Islet precursor cell (in vitro differentiated cells): ENCODE measurements around the gene C14orf180.
"Not testable (repeated sequence)": the region's sequence is repeated elsewhere in the genome, so short reads cannot be mapped to it uniquely, and the experiment has no call there.

Experiments
- DNase-seq: peaks from one replicate; pipeline ENCODE4 v3.0.0-alpha.2; 2018

C14orf180 gene

GRCh38 chr14:104624939-104625338, 45.4 kb downstream of the C14orf180 start:
- DNase-seq: peak; percentile 62

GRCh38 chr14:104632781-104633180, 53.2 kb downstream of the C14orf180 start:
- DNase-seq: no peak

DNA sequence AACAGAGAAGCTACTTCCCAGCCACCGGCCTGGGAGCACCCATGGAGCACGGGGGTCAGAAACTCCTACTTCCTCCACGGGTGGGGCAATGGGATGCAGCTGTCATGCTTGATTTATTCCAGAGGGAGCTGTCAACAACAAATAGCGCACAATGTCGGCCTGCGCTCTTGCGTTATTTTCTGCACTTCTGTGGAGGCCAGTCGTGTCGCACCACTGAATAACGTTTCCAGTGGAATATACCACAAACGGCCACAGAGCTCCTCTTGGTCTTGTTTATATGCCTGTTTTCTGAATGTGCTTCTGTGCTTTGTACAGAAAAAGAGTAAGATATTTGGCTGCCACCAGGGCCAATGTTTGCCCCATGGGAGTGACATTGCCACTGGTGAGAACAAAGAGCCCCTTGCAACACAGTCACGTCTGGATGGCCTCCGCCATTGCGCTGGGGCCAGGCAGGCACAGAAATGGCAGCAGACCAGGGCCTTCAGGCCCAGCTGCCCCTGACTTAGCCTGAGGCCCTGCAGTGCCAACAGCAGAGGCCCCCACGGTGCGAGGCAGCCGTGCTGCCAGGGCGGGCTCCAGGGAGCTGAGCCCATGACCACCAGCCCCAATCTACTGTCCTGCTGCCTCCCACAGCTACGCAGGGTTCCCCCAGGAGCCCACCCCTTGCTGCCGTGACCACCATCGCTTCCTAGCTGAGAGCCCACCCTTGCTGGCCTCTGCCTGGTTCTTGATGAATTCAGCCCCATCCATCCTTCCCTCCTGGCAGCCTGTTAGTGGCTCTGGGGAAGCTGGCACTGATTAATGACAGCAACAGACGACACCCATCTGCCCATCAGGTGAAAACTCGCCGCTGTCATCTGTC, 53.9 kb downstream of the C14orf180 start:
- DNase-seq: no peak

DNA sequence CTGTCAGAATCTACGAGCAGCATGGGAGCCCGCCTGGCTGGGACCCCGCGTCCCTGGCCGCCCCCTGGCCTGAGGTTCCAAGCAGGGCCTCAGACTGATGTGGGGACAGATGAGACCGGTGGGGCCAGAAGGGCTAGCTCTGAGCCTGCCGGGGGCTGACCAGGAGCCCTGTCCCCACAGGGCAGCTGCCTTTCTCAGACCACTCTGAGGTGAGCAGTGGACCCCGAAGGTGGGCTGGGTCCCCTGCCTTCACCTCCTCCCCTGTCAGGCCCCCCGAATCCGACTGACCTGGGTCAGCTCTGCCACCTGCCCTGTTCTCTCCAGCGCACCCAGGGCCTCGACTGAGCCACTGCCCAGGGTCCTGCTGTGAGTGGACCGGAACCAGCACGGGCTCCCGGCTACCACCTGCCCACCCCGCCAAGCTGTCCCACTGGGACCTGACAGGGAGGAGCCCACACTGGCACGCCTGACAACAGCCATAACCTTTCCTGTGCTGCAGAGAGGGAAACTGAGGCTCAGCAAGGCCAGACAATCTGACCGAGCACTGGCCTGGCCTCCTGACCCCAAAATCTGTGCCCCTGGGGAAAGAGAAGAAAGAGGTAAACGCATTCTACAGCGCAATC, 54.7 kb downstream of the C14orf180 start:
- DNase-seq: no peak

DNA sequence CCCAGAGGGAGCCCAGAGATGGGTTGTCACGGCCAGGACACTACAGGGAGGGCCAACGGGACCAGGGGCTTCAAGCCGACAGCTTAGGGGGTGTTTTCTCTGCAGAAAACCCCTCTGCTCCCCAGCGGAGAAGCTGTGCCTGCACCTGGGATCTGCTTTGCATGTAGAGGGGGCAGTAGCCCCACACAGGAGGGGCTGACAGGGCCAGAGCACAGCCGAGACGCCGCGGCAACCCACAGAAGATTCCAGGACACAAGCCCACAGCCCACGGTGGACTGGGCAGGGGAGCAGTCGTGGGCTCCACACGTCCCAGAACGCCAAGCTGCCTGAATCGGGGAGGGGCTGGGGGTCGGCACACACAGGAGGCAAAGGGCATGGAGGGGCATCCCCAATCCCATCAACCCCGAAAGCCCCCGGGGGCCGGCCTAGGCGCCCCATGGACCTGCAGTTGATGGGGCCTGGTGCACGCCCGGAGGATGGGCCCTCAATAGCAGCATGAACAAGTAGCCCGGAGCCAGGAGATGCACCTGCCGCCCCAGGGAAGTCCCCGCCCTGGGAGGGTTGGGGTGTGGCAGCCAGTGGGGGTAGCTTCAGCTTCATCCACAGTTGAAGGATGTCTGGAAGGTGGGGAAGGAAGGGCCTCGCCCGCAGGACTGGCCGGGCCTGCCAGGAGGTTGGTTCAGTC, 55.5 kb downstream of the C14orf180 start:
- DNase-seq: no peak

DNA sequence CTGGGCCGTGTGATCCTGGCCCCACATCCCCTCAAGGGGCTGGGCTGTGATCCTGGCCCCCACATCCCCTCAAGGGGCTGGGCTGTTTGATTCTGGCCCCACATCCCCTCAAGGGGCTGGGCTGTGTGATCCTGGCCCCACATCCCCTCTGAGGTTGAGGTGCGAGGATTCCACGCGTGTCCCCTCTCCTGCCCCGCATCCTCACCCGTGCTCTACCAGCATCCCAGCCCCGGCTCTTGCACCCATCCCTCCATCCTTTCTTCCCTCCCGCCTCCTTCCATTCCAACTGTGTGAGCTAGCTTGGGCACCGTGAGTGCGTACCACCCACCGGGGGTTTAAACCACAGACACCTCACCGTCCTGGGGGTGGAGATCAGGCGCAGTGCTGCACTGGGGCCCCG, 56.2 kb downstream of the C14orf180 start:
- DNase-seq: no peak

DNA sequence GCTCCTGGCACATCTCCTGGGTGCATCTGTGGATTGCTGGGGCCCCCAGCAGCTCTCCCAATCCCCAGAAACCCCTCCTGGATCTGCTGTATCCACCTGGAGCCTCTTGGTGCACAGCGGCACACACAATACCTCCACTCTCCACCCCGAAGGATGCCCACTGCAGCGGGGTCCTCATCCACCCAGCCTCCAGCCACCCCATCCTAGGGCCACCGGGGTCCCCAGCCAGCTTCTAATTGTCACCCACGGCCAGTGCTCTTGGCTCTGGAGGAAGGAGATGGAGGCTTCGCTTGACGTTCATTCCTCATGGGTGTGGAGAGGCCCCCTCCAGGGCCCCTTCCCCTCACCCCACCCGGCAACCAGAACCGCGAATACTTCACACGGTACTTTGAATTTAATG, 56.6 kb downstream of the C14orf180 start:
- DNase-seq: no peak

- DNase-seq: not testable (repeated sequence)
Measured at GRCh38 chr14:104636846-104637545, 57.4 kb downstream of the C14orf180 start.

GRCh38 chr14:104637546-104638003, 58.0 kb downstream of the C14orf180 start:
- no peak for DNase-seq

GRCh38 chr14:104638190-104638589, 58.6 kb downstream of the C14orf180 start:
- DNase-seq: no peak

DNA sequence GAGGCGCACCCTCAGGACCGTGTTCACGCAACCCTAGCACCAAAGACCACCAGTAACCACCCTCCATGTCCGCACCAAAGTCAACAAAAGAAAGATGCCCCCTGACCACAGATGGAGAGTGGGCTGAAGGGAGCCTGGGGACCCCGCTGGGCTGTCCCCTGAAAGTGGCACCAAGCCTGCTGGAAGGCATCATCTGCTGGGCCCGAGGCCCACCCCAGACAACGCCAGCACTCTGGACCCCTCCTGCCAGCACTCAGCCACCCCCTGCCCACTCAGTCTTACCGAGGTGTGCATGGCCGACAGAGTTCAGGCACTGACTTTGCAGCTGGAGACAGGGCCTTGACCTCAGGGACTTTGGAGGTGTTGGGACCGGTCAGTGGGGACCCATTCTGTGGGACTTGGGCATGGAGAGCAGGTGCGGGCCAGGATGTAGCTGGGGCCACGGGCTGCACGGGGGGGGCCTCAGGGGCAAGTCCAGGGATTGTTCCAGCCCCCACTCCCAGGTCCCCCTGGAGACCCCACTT, 59.4 kb downstream of the C14orf180 start:
- no peak for DNase-seq

GRCh38 chr14:104639471-104639870, 59.9 kb downstream of the C14orf180 start:
- no peak for DNase-seq
